ENCODE data around the gene DSG1. TPM values are rescaled to one million over a fixed set of nuclear protein-coding genes. Genes with fewer than 3 reads are reported as not detected.
"Not testable (repeated sequence)": the region's sequence is repeated elsewhere in the genome, so short reads cannot be mapped to it uniquely, and the experiment has no call there.

Gene DSG1
- total RNA-seq, 1 donor from 2014 or later: not detected

GRCh38 chr18:31297248-31297647 lies 20.7 kb upstream of the DSG1 start:
- H3K4me3 Mint-ChIP-seq (ENCODE audit: low read depth): no peak overlapping the region
- intact Hi-C loops (cut with micrococcal nuclease): no loop called here
- H3K9me3 Mint-ChIP-seq: peaks cover 7% of the 10 kb centered on the region
- H3K27me3 Mint-ChIP-seq (ENCODE audit: low read depth): no peaks in the 10 kb centered on the region
- H3K27ac Mint-ChIP-seq: no peak overlapping the region
- H3K36me3 Mint-ChIP-seq (ENCODE audit: low read depth): no peaks in the 10 kb centered on the region
- H3K4me1 Mint-ChIP-seq (ENCODE audit: low read depth): no peaks in the 10 kb centered on the region
- DNase-seq (ENCODE audit: low spot score): no peak

- intact Hi-C loops (cut with micrococcal nuclease): no loop called here
- H3K4me1 Mint-ChIP-seq (ENCODE audit: low read depth): no peaks in the 10 kb centered on the region
- no peak for DNase-seq (ENCODE audit: low spot score)
- H3K27ac Mint-ChIP-seq: no peak overlapping the region
- no peak overlapping the region for H3K4me3 Mint-ChIP-seq (ENCODE audit: low read depth)
- no peaks in the 10 kb centered on the region for H3K36me3 Mint-ChIP-seq (ENCODE audit: low read depth)
- no peaks in the 10 kb centered on the region for H3K27me3 Mint-ChIP-seq (ENCODE audit: low read depth)
- H3K9me3 Mint-ChIP-seq: no peaks in the 10 kb centered on the region
Observed at GRCh38 chr18:31301201-31301655, 16.7 kb upstream of the DSG1 start.

GRCh38 chr18:31302991-31303390 lies 15.0 kb upstream of the DSG1 start:
- no peaks in the 10 kb centered on the region for H3K4me1 Mint-ChIP-seq (ENCODE audit: low read depth)
- H3K9me3 Mint-ChIP-seq: no peaks in the 10 kb centered on the region
- no peaks in the 10 kb centered on the region for H3K36me3 Mint-ChIP-seq (ENCODE audit: low read depth)
- no peak for DNase-seq (ENCODE audit: low spot score)
- no peak overlapping the region for H3K27ac Mint-ChIP-seq
- no peaks in the 10 kb centered on the region for H3K27me3 Mint-ChIP-seq (ENCODE audit: low read depth)
- no peak overlapping the region for H3K4me3 Mint-ChIP-seq (ENCODE audit: low read depth)
- intact Hi-C loops (cut with micrococcal nuclease): no loop called here

GRCh38 chr18:31303771-31304170 lies 14.2 kb upstream of the DSG1 start:
- H3K4me1 Mint-ChIP-seq (ENCODE audit: low read depth): no peaks in the 10 kb centered on the region

GRCh38 chr18:31309115-31309514 lies 8.8 kb upstream of the DSG1 start:
- Mint-ChIP-seq H3K27me3 (ENCODE audit: low read depth) (no peaks in the 10 kb centered on the region), H3K9me3 (no peaks in the 10 kb centered on the region), H3K36me3 (ENCODE audit: low read depth) (no peaks in the 10 kb centered on the region), H3K4me1 (ENCODE audit: low read depth) (no peaks in the 10 kb centered on the region), H3K4me3 (ENCODE audit: low read depth) (no peak overlapping the region), H3K27ac (no peak overlapping the region)
- no peak for DNase-seq (ENCODE audit: low spot score)
- intact Hi-C loops (cut with micrococcal nuclease): no loop called here

More at GRCh38 chr18:31303771-31304170, 14.2 kb upstream of the DSG1 start:
- Mint-ChIP-seq H3K27ac (no peak overlapping the region), H3K36me3 (ENCODE audit: low read depth) (no peaks in the 10 kb centered on the region), H3K27me3 (ENCODE audit: low read depth) (no peaks in the 10 kb centered on the region), H3K4me3 (ENCODE audit: low read depth) (no peak overlapping the region), H3K9me3 (no peaks in the 10 kb centered on the region)
- intact Hi-C loops (cut with micrococcal nuclease): no loop called here
- DNase-seq (ENCODE audit: low spot score): no peak

GRCh38 chr18:31316974-31317373 lies 986 bp upstream of the DSG1 start:
- DNase-seq (ENCODE audit: low spot score): no peak
- no peaks in the 10 kb centered on the region for H3K9me3 Mint-ChIP-seq
- H3K4me1 Mint-ChIP-seq (ENCODE audit: low read depth): no peaks in the 10 kb centered on the region
- no peak overlapping the region for H3K27ac Mint-ChIP-seq
- intact Hi-C loops (cut with micrococcal nuclease): no loop called here
- no peak overlapping the region for H3K4me3 Mint-ChIP-seq (ENCODE audit: low read depth)
- no peaks in the 10 kb centered on the region for H3K36me3 Mint-ChIP-seq (ENCODE audit: low read depth)
- H3K27me3 Mint-ChIP-seq (ENCODE audit: low read depth): no peaks in the 10 kb centered on the region

- H3K4me3 Mint-ChIP-seq (ENCODE audit: low read depth): no peak overlapping the region
- no peaks in the 10 kb centered on the region for H3K36me3 Mint-ChIP-seq (ENCODE audit: low read depth)
- intact Hi-C loops (cut with micrococcal nuclease): no loop called here
- DNase-seq (ENCODE audit: low spot score): no peak
- no peaks in the 10 kb centered on the region for H3K4me1 Mint-ChIP-seq (ENCODE audit: low read depth)
- H3K27me3 Mint-ChIP-seq (ENCODE audit: low read depth): no peaks in the 10 kb centered on the region
- H3K9me3 Mint-ChIP-seq: peaks cover 4% of the 10 kb centered on the region
- no peak overlapping the region for H3K27ac Mint-ChIP-seq
Observed at GRCh38 chr18:31321719-31322118, 3.8 kb downstream of the DSG1 start.

- no peaks in the 10 kb centered on the region for H3K36me3 Mint-ChIP-seq (ENCODE audit: low read depth)
- no peak overlapping the region for H3K4me3 Mint-ChIP-seq (ENCODE audit: low read depth)
- no peak overlapping the region for H3K27ac Mint-ChIP-seq
- intact Hi-C loops (cut with micrococcal nuclease): no loop called here
- peaks cover 4% of the 10 kb centered on the region for H3K9me3 Mint-ChIP-seq
- no peaks in the 10 kb centered on the region for H3K4me1 Mint-ChIP-seq (ENCODE audit: low read depth)
- H3K27me3 Mint-ChIP-seq (ENCODE audit: low read depth): no peaks in the 10 kb centered on the region
- DNase-seq (ENCODE audit: low spot score): no peak
Observed at GRCh38 chr18:31325051-31325450, 7.1 kb downstream of the DSG1 start.

- Mint-ChIP-seq H3K4me1 (ENCODE audit: low read depth) (no peaks in the 10 kb centered on the region), H3K9me3 (no peaks in the 10 kb centered on the region), H3K27me3 (ENCODE audit: low read depth) (no peaks in the 10 kb centered on the region), H3K4me3 (ENCODE audit: low read depth) (no peak overlapping the region), H3K27ac (no peak overlapping the region), H3K36me3 (ENCODE audit: low read depth) (no peaks in the 10 kb centered on the region)
- intact Hi-C loops (cut with micrococcal nuclease): no loop called here
- no peak for DNase-seq (ENCODE audit: low spot score)
Observed at GRCh38 chr18:31329787-31330438, 12.0 kb downstream of the DSG1 start.

GRCh38 chr18:31343454-31343853 lies 25.5 kb downstream of the DSG1 start:
- Mint-ChIP-seq H3K4me3 (ENCODE audit: low read depth) (no peak overlapping the region), H3K27ac (no peak overlapping the region), H3K36me3 (ENCODE audit: low read depth) (no peaks in the 10 kb centered on the region), H3K4me1 (ENCODE audit: low read depth) (no peaks in the 10 kb centered on the region), H3K9me3 (no peaks in the 10 kb centered on the region), H3K27me3 (ENCODE audit: low read depth) (no peaks in the 10 kb centered on the region)
- intact Hi-C loops (cut with micrococcal nuclease): no loop called here
- DNase-seq (ENCODE audit: low spot score): no peak

- intact Hi-C loops (cut with micrococcal nuclease); H3K4me1 Mint-ChIP-seq (ENCODE audit: low read depth); H3K9me3 Mint-ChIP-seq; DNase-seq (ENCODE audit: low spot score); H3K27me3 Mint-ChIP-seq (ENCODE audit: low read depth); H3K27ac Mint-ChIP-seq; H3K36me3 Mint-ChIP-seq (ENCODE audit: low read depth); H3K4me3 Mint-ChIP-seq (ENCODE audit: low read depth): not testable (repeated sequence)
Observed at GRCh38 chr18:31353336-31353735, 35.4 kb downstream of the DSG1 start.

GRCh38 chr18:31354990-31355389 lies 37.0 kb downstream of the DSG1 start:
- H3K27me3 Mint-ChIP-seq (ENCODE audit: low read depth): no peaks in the 10 kb centered on the region
- DNase-seq (ENCODE audit: low spot score): no peak
- no peaks in the 10 kb centered on the region for H3K4me1 Mint-ChIP-seq (ENCODE audit: low read depth)
- peaks cover 8% of the 10 kb centered on the region for H3K9me3 Mint-ChIP-seq
- intact Hi-C loops (cut with micrococcal nuclease): no loop called here
- no peak overlapping the region for H3K27ac Mint-ChIP-seq
- H3K36me3 Mint-ChIP-seq (ENCODE audit: low read depth): no peaks in the 10 kb centered on the region
- no peak overlapping the region for H3K4me3 Mint-ChIP-seq (ENCODE audit: low read depth)

GRCh38 chr18:31356025-31356424 lies 38.1 kb downstream of the DSG1 start:
- no peaks in the 10 kb centered on the region for H3K36me3 Mint-ChIP-seq (ENCODE audit: low read depth)
- no peaks in the 10 kb centered on the region for H3K27me3 Mint-ChIP-seq (ENCODE audit: low read depth)
- H3K9me3 Mint-ChIP-seq: peaks cover 8% of the 10 kb centered on the region
- no peak overlapping the region for H3K27ac Mint-ChIP-seq
- intact Hi-C loops (cut with micrococcal nuclease): no loop called here
- H3K4me1 Mint-ChIP-seq (ENCODE audit: low read depth): no peaks in the 10 kb centered on the region
- H3K4me3 Mint-ChIP-seq (ENCODE audit: low read depth): no peak overlapping the region
- no peak for DNase-seq (ENCODE audit: low spot score)

- H3K36me3 Mint-ChIP-seq (ENCODE audit: low read depth): no peaks in the 10 kb centered on the region
- no peak overlapping the region for H3K4me3 Mint-ChIP-seq (ENCODE audit: low read depth)
- H3K9me3 Mint-ChIP-seq: peaks cover 15% of the 10 kb centered on the region
- H3K27me3 Mint-ChIP-seq (ENCODE audit: low read depth): no peaks in the 10 kb centered on the region
- intact Hi-C loops (cut with micrococcal nuclease): no loop called here
- H3K27ac Mint-ChIP-seq: no peak overlapping the region
- no peaks in the 10 kb centered on the region for H3K4me1 Mint-ChIP-seq (ENCODE audit: low read depth)
- DNase-seq (ENCODE audit: low spot score): no peak
Observed at GRCh38 chr18:31364190-31364589, 46.2 kb downstream of the DSG1 start.

Data from activated T-helper 2 cell treated with anti-CD3 and anti-CD28 coated beads, Interferon-gamma antibody, Interleukin-2, Interleukin-4, amounts not matched to agents 10 μg/mL and 5 μg/mL and 100 μg/mL, durations not matched to agents 14 hours and 24 hours and 36 hours (primary cell).